DND-41 (cell line): ENCODE measurements around the gene PAQR4.

Experiments
- CTCF ChIP-seq: IDR thresholded peaks from 2 replicates; pipeline ENCODE4 v1.5.1; 2012; ENCODE audit warnings: borderline replicate concordance, low read length, moderate library complexity, mild to moderate bottlenecking; ENCODE audit not compliant: poor library complexity, severe bottlenecking; ENCODE audit errors: extremely low read depth
- EZH2 ChIP-seq: IDR thresholded peaks from 3 replicates; pipeline ENCODE4 v1.6.1; 2012; ENCODE audit warnings: borderline replicate concordance, low read depth, mild to moderate bottlenecking, moderate library complexity, low read length, inconsistent platforms; ENCODE audit not compliant: severe bottlenecking

- TF ChIP-seq CTCF (no peak), EZH2 (no peak)
Observed at GRCh38 chr16:3022684-3023414, 53.7 kb downstream of the PAQR4 start.
